Measurements from ENCODE around the gene NEK4.

Gene NEK4

DNA sequence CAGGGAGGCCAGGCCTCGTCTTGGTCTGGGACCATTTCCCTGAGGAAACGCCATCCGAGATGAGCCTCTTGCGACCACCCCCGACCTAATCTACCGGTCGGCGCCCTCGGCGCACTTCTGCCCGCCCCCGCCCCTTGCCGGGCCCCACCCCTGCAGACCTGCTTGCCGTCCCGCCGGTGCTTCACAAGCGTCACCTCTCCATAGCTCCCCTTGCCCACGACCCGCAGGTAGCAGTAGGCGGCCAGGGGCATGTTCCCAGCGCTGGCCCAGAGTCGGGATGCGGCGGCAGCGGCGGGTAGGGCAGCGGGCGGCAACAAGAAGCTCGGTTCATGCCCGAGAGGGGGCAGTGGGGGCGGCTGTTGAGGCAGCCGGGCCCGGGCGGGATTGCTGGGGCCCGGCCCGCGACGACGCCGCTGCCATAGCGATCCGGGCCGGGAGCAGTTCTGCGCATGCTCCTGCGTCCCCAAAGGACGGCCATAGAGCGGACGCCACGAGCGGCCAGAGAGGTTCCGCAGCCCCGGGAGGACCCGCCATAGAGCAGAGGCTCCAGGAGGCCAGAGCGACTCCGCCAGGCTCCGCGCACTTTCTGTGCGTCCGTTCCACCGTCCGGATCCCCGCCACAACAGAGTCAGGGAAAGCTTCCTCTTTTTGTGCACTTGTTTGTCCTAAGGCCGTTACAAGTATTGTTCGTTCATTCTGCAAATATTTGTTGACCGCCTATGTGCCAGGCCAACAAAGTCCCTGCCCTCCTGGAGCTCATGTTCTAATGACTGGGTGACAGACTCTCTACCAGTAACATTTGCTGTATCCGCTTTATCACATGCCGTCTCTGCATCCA, at the start of gene NEK4:
Gene NEK4, minus strand, starts transcription at position 445 of the 838 bp plus-strand sequence. Its CDS starts 194 bp downstream, at position 251.
- in situ Hi-C loops (cut with MboI; ENCODE audit: low sequenced_read_pairs): no loop called here

DNA sequence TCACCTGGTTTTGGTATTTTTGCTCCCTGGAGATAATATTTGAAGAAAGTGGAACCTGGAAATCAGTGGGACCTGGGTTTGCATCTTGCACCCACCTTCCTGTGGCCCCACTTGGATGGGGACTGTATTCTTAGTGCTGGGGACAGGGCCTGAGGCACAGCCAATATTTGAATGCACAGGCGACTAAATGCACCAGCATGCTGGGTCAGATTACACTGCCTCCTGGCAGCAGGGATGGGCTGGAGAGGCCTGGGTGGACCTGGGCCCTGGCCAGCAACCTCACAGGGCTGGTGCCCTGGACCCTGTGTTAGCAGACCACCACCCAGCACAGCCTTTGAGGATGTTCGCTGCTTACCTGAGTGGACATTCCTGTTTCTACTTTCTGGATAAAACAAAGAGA, 49.2 kb upstream of the NEK4 start:
- in situ Hi-C loops (cut with MboI; ENCODE audit: low sequenced_read_pairs): no loop called here

DNA sequence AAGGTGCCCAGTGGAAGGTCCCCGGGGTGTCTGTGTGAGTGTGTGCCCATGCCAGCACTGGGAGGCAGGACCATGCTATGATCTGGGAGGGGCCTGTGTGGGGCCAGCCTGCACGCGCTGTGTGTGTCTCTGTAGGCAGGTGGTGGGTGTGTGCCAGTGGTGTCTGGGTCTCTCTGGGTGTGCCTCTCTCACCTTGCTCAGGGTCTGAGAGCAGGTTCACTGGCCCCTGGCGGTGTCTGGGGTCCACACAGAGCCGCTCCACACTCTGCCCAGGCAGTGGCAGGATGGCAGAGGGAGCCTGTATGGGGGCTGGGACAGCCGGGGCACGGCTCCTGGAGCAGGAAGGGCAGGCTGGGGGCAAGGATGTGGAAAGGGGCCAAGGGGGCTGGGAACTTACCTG, 47.1 kb upstream of the NEK4 start:
- in situ Hi-C loops (cut with MboI; ENCODE audit: low sequenced_read_pairs): no loop called here

DNA sequence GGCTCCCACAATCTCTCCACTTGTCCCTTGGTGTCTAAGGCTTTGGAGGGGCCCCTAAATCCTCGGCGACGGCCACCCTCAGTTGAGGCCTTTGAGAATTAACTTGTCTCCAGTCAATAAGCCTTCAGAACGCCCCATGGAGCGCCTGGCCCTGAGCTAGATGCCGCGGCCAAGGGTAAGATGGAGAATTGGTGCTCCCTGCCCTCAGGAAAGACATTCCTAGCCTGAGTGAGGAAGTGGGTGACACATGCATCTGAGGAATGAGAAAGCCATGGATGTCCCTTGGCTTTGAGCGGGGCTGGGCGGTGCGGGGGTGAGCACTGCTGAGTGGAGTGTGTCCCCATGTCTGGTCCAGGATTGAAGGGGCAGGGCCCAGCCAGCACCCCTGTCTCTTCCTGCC, 46.5 kb upstream of the NEK4 start:
- in situ Hi-C loops (cut with MboI; ENCODE audit: low sequenced_read_pairs): no loop called here

DNA sequence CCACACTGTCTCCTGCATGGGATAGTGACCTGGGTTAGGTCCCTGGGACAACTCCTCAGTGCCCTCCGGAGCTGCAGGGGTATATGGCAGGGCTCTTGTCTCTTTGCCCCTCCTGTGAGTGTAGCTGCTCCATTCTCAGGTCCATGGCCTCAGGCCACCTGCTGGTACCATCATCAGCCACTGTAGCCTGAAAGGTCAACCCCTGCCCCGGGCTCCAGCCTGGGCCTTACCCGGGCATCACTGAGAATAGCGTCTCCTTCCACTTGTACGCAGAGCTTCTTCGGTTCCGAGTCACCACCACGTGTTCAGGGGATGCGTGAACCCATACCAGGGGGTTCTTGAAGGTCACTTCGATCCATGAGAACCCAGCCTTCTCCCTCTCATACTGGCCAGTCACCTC, 45.9 kb upstream of the NEK4 start:
- in situ Hi-C loops (cut with MboI; ENCODE audit: low sequenced_read_pairs): no loop called here

DNA sequence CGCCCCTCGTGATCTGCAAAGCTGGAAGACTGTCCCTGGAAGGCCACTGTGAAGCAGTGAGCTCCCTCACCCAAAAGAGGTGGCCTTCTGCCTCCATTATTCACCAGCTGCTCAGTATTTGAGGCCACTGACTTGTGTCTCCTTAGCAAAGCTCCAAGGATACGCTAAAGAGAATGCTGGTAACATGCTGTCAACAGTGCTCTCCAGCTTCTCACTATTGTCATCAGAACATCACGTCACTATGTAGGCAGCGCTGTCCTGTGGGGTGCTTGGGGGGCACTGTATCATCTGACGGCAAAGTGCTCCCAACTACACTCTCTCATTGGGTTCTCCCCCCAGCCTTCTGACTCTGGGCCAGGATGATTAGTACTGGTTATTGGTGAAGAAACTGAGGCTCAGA, 45.5 kb upstream of the NEK4 start:
- in situ Hi-C loops (cut with MboI; ENCODE audit: low sequenced_read_pairs): no loop called here

DNA sequence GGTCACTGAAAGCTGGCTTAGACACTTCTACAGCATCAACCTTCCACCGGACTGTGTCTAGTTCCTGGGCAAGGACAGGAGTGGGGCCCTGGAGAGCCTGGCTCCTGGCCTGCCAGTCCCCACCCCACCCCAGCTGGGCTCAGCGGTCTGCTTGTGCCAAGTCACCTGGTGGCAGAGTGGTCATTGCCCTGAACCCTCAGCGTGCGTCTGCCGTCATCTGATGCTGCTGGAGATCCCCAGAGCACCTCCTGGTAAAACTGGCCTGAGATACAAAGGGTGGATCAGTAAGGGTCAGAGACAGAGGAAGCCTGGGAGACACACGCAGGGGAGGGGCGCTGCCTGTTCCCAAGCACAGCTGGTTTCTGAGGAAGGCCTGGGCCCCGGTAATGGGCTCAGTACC, 43.1 kb upstream of the NEK4 start:
- in situ Hi-C loops (cut with MboI; ENCODE audit: low sequenced_read_pairs): no loop called here

DNA sequence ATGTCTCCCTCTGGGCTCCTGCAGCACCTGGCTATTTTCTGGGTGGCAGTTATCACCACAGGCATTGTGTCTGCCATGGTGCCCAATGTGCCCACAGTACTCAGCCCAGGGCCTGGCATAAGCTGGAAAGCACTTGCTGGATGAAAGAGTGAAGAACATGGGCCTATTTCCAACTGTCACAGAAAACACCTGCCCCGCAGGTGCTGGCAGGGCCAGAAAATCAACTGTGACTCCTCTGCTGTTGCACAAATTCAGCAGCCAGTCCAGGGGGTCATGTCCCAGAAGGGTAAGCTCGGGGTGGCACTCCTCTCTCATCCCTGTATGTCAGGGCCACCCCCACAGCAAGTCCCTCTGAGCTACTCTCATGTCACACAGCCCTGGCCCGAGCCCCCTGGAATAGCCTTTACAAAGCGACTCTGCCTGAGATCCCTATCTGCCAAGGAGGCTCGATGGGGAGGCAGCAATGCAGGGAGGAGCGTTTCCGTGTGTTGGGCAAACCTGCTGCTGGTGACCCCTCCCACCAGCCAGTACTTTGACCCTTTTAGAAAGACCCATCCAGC, 40.8 kb upstream of the NEK4 start:
- in situ Hi-C loops (cut with MboI; ENCODE audit: low sequenced_read_pairs): no loop called here

DNA sequence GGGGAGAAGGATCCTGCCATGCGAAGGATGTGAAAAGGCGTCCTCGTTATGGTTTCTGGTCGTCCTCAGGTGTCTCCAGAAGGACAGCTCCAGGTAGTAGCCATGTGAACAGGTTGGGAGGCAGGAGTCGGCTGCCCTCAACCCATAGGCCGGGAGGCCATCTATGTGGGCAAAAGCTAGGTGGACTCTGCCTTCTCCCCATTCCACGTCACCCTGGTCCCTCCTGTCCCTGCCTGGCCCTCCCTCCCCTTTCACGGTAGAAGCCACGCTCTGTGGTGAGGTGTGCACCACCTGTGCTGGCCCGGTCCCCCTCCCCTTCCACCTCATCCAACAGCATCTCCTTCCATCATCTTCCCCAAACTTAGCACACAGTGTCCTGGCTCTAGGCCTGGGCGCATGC, 40.2 kb upstream of the NEK4 start:
- in situ Hi-C loops (cut with MboI; ENCODE audit: low sequenced_read_pairs): no loop called here

DNA sequence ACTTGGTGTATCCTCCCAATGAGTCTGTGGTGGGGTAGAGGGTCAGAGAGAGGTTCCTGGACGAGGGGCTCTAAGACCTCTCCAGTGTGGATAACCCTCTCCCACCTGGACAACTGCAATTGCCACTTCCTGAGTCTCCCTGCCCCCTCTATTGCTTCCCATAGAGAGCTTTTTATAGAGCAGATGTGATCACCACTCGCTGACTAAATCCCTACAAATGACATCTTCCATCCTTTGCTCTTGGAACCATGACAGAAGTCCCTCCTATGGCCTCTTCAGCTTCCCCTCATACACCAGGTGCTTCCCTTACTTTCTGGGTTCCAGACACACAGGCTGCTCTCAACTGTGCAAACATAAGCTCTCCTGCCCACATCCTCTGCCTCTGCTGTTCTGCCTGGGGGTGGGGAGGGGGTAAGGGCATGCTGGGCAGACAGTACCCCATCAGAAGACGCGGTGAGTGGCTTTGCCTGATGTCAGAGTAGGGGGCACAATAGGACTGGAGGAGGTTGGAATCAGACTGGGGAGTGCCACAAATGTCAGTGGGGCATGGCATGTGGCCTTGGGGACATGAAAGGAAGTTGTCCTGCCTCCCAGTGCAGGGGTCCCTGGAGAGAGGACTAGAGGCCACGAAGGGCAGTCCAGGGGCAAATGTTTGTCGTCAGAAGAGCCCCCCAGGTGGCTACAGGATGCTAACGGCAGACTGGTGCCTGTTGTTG, 39.1 kb upstream of the NEK4 start:
- in situ Hi-C loops (cut with MboI; ENCODE audit: low sequenced_read_pairs): no loop called here

DNA sequence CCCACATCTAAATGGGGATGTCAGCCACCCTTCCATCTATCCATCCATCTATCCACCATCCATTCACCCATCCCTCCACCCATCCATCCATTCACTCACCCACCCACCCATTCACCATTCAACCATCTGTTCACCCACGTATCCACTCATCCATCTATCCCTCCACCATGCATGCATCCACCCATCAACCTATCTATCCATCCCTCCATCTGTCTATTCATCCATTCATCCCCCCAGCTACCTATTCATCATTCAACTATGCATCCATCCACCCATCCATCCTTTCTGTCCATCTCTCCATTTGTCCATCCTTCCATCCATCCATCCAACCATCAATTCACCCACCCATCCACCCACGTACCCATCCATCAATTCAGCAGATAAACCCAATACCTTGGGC, 38.4 kb upstream of the NEK4 start:
- in situ Hi-C loops (cut with MboI; ENCODE audit: low sequenced_read_pairs): no loop called here

DNA sequence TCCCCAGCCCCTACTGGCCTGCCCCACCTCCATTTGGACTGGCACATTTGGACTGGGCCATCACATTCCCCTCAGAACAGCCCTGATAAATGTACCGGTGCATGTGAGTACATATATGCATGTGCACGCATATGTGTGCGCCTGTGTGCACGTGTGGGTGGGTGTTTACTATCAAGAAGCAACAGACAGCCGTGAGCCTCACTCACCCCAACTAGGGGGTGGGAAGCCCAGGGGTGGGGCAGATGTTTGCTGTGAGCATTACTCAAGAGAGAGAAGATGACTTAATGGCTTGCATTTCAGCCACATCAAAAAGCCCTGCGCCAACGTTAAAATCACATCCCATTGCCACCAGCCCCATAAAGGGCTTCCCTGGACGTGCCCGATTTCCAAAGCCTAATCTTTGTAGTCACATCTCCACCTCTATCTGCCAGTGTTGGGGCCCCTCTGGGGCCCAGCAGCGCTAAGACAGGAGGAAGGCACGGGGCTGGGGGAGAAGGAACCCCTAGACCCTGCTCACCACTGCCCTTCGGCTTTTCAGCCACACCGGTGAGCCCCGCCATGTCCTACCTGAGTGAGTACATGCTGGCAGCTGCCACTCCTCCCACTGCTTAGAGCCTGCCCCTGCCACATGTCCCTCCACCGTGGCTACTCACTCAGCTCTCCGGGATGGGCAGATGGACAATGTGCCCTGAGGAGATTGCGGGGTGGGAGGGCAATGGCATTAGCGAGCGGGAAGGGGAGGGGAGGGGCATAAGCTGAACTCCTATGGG, 34.7 kb upstream of the NEK4 start:
- in situ Hi-C loops (cut with MboI; ENCODE audit: low sequenced_read_pairs): no loop called here

DNA sequence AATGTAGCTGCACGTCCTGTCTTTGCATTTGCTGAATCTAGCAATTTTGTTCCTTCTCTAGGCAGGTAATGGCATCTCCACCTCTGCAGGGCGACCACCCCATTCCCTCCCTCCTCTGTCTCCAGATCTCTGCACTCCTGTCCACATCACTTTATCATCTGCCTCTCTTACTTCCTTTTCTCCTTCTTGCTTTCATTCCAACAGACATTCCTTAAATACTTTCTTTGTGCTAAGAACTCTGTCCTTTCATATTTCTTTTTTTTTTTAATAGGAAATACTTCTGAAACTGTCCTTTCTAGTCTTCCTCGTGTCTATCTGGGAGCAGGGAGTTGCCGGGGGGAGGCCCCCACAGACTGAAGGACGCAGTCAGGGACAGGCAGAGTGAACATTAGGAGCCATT, 31.1 kb upstream of the NEK4 start:
- in situ Hi-C loops (cut with MboI; ENCODE audit: low sequenced_read_pairs): no loop called here

DNA sequence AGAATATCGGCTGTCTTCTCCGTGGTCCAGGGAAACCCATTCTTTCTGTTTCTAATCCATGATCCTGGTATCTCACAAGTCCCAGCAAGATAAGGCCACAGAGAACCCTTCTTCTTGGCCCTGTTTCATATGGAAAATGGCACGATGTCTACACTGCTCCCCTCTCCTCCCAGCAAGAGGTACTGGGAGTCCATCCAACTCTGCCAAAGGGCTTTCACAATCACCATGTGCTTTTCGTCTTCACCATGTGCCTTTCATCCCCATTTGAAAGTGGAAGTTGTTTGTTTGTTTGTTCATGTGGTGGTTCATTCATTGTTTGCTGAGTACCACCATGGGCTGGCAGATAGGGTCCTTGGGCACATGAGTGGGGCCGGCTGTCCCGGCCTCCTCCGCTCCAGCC, 29.3 kb upstream of the NEK4 start:
- in situ Hi-C loops (cut with MboI; ENCODE audit: low sequenced_read_pairs): no loop called here

DNA sequence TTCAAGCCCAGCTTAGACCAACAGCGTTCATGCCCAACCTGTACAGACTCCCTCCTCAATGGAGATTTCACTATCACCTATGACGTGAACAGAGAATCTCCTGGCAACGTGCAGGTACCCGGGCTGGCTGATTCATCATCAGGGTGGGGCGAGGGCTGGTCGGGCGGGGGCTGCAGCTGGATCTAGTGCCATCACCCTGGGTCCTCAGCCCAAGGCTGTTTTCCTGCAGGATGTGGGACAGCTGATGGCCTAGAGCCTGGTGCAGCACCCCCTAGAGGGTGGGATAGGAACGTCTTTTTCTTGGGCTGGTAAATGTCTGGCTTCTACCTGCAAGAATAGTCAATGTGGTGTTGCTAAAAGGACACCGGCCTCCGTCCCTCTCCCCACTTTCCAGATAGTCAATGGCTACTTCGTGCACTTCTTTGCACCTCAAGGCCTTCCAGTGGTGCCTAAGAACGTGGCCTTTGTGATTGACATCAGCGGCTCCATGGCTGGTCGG, 28.3 kb upstream of the NEK4 start:
- in situ Hi-C loops (cut with MboI; ENCODE audit: low sequenced_read_pairs): no loop called here

DNA sequence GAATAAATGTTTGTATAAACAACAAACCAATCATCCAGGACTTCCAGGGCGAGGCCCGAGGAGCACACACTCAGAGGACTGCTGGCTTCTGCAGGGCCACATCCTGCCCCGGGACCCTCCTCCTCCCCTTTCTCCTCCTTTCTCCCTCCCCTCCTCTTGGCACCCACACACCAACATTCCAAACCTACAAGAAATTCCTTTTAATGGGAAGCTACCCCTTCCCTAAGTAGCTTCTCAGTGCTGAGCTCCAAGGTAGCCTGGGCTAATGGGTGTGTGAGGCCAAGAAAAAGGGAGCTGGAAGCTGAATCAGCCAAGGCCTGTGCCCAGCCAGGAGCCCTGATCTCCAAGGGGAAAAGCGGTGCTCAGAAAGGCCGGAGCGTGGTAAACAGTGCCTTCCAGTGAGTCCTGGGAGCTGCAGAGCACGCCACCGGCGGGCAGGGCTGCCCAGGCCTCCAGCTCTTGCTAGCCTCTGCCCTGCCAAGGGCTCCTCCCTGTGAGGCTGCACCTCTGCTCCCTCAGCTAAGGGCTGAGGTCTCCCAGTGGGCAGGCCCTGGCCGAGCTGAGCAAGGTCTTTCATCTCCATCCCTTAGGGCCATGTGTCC, 27.7 kb upstream of the NEK4 start:
- in situ Hi-C loops (cut with MboI; ENCODE audit: low sequenced_read_pairs): no loop called here

DNA sequence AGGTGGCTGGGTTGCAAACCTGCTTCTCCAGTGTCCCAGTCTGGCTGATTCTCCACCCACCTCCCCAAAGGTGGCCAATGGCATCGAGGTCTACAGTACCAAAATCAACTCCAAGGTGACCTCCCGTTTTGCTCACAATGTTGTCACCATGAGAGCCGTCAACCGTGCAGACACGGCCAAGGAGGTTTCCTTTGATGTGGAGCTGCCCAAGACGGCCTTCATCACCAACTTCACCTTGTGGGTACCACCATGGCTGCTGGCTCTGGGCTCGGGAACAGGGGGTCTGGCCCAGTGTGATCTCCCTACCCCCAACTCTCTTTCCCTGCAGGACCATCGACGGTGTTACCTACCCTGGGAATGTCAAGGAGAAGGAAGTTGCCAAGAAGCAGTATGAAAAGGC, 25.7 kb upstream of the NEK4 start:
- in situ Hi-C loops (cut with MboI; ENCODE audit: low sequenced_read_pairs): no loop called here

DNA sequence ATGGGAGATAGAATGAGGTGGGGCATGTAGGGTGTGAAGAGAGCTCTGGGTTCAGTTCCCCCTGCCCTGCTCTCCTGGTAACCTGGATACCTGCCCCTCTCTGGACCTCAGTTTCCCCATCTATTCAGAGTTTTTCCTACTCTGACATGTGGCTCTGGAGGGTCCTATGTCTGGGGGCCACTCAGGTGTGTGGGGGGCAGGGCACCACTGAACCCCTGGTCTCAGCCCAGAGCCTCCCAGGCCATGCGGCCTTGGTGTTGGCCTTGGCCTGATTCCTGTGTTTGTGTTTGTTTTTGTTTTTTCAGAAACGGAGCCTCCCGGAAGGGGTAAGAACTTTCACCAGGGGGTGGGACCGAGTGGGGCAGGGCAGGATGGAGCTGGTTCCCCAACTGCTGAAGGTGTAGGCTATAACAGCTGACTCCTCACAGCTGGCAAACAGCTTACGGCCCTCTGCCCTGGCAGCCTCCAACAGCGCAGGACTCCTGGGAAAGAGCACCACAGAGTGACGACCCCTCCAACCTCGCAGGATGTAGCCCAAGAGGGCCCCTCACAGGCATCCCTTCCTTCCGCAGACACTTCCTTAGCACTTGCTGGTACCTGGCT, 24.7 kb upstream of the NEK4 start:
- in situ Hi-C loops (cut with MboI; ENCODE audit: low sequenced_read_pairs): no loop called here

DNA sequence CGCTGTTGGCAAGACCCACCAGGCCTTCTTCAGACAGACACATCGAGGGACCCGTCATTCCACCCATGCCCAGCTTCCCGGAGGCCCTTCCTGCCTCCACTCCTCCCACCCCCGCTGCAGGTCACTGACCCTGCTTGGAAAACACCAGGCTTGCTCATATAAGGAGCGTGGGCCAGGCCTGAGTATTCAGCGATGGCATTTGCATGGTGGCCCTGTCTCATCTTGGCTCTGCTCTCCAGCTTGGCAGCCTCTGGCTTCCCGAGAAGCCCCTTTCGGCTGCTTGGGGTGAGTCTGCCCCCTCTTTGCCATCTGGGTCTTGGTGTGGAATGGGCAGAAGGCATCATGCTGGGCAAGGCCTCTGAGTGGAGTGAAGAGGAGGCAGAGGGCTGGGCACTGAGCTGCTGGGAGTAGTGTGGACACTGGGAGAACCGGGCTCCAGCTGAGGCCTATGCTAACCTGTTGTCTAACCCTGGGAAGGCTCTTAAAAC, 23.9 kb upstream of the NEK4 start, which contains the start of gene ITIH3:
Gene ITIH3, plus strand, starts transcription at position 185 of the 488 bp plus-strand sequence. Its CDS starts 8 bp downstream, at position 193.
- in situ Hi-C loops (cut with MboI; ENCODE audit: low sequenced_read_pairs): no loop called here
